K562 (cell line): ENCODE measurements around the gene MED15. TPM values are rescaled to one million over a fixed set of nuclear protein-coding genes. Genes with fewer than 3 reads are reported as not detected.

Experiments
- BDP1 ChIP-seq: IDR thresholded peaks from 3 replicates; pipeline ENCODE4 v1.6.1; 2011; ENCODE audit not compliant: insufficient read length, insufficient read depth
- CBX1 ChIP-seq: sonication (generic); IDR thresholded peaks from 2 replicates; pipeline ENCODE4 v1.6.1; 2016; ENCODE audit warnings: antibody characterized with exemption, low read depth, mild to moderate bottlenecking
- CHD4 ChIP-seq: fragments of 200-600 bp; sonication (generic); IDR thresholded peaks from 3 replicates; pipeline ENCODE4 v1.6.1; 2012; ENCODE audit warnings: low read depth, mild to moderate bottlenecking, mixed read lengths, low read length, inconsistent platforms; ENCODE audit not compliant: insufficient read depth, insufficient replicate concordance, poor library complexity, severe bottlenecking
- GABPA ChIP-seq: fragments of 200-800 bp; sonication (Bioruptor generic); conservative IDR thresholded peaks from 2 replicates; pipeline ENCODE4 v1.6.1; 2016; ENCODE audit warnings: low read depth, missing genetic modification characterization, missing compliant biosample characterization
- HDAC1 ChIP-seq, 2 experiments: fragments of 450-650 bp; IDR thresholded peaks; 2 replicates each; pipeline ENCODE4 v1.6.1; 2016 to 2017; ENCODE audit warnings: inconsistent platforms in 1 of 2, mild to moderate bottlenecking in 1 of 2, moderate library complexity in 1 of 2
- MTA2 ChIP-seq: fragments of 450-650 bp; IDR thresholded peaks from 2 replicates; pipeline ENCODE4 v1.6.1; 2016; ENCODE audit warnings: low read depth
- NCOR1 ChIP-seq: fragments of 450-650 bp; IDR thresholded peaks from 2 replicates; pipeline ENCODE4 v1.6.1; 2016; ENCODE audit warnings: mild to moderate bottlenecking, moderate library complexity
- PTRF ChIP-seq: fragments of 450-650 bp; IDR thresholded peaks from 2 replicates; pipeline ENCODE4 v1.6.1; 2016; ENCODE audit warnings: mild to moderate bottlenecking, missing genetic modification characterization, missing compliant biosample characterization
- SMARCA5 ChIP-seq: fragments of 450-650 bp; IDR thresholded peaks from 2 replicates; pipeline ENCODE4 v1.6.1; 2016
- SP1 ChIP-seq: sonication (generic); formaldehyde crosslinking; IDR thresholded peaks from 2 replicates; pipeline ENCODE4 v1.8.1; 2022; ENCODE audit warnings: mild to moderate bottlenecking, missing genetic modification reagents
- polyA plus RNA-seq, 8 experiments: library from polyadenylated mRNA; depleted of rRNA in 4 of 8; stranded (reverse) in 5 of 8; unstranded in 3 of 8; fragments of >200 nt; fragmentation: Nextera tagmentation in 2 of 8; fragmentation: Illumina TruSeq in 1 of 8; extraction: Ambion mirVana in 2 of 8; extraction: Trizol in 1 of 8; gene quantifications; 2 replicates each; pipeline versions ENCODE4 v1.2.1 to v1.2.3, GENCODE V29; 2011 to 2014; ENCODE audit warnings: inconsistent platforms in 1 of 8, missing spikeins in 1 of 8
- total RNA-seq, 7 experiments: library from RNA; depleted of rRNA in 6 of 7; stranded (reverse); fragments of >200 nt in 6 of 7; fragmentation: Illumina TruSeq in 2 of 7; extraction: Trizol in 2 of 7; gene quantifications; 2 replicates each; pipeline versions ENCODE4 v1.2.1 to v1.2.3, GENCODE V29; 2011 to 2021; ENCODE audit warnings: low replicate concordance in 1 of 7
- TF ChIP-seq, protein P1 (sequence below), 2 experiments: fragments of 450-650 bp in 1 of 2; sonication (generic) in 1 of 2; formaldehyde crosslinking in 1 of 2; IDR thresholded peaks; 2 replicates each; pipeline versions ENCODE4 v1.7.1 to v1.9.0; 2016 to 2022; ENCODE audit warnings: inconsistent platforms in 1 of 2, mild to moderate bottlenecking in 1 of 2, missing genetic modification reagents in 1 of 2
- TF ChIP-seq, protein P2 (sequence below), 2 experiments: IDR thresholded peaks; 2 replicates each; pipeline ENCODE4 v1.6.1; 2011; ENCODE audit warnings: borderline replicate concordance in 1 of 2, control low read depth in 1 of 2, low read depth in 1 of 2, low read length in 1 of 2, mild to moderate bottlenecking in 1 of 2, mixed read lengths in 1 of 2, moderate library complexity in 1 of 2; ENCODE audit not compliant: insufficient read depth in 1 of 2, insufficient read length in 1 of 2, poor library complexity in 1 of 2, severe bottlenecking in 1 of 2; ENCODE audit errors: extremely low read depth in 1 of 2

Gene MED15
- total and polyA plus RNA-seq, 9 of the 15 experiments (the other 6 are each of a cell fraction or from before 2014, with no cell fraction given) = 4.0 to 271 (median 60.1) TPM

DNA sequence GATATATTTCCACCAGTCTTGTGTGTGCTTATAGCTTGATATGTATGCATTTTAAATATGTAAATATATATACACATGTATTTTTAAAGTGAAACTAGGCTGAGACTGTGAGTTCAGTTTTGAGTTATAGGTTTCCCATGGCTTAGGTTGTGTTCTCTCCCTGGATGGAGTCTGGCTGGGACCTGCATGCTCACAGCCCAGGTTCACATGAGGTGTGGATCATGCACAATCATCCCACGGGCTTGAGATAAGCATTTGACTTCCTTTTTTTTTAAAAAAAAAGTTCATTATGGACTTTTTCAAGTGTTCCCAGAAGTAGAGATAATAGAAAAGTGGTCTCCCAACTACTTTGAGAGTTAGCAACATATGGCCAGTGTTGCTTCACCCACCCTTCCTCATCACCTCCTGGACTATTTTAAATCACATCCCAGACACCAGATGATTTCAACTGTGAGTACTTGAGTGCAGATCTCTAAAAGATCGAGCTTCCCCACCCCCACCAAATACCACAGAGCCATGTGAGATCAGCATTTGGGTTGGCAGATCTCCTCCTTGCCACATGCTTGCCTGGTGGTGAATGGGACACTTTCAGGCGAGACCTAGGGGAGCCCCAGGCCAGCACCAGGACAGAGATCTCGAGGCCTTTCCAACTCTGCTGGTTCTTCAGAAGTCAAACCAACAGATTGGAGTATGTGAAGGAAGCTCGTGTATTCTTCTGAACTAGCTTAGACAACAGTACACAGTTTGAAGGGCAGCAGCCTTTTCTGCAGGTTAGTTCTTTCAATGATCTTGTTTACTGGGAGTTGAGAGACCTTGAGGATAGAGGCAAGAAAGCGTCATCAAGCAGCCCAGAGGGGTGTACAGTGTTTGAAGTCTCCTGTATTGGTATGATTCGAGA is 15.9 kb downstream of the MED15 start (continued):
- TF ChIP-seq, protein P1, sequence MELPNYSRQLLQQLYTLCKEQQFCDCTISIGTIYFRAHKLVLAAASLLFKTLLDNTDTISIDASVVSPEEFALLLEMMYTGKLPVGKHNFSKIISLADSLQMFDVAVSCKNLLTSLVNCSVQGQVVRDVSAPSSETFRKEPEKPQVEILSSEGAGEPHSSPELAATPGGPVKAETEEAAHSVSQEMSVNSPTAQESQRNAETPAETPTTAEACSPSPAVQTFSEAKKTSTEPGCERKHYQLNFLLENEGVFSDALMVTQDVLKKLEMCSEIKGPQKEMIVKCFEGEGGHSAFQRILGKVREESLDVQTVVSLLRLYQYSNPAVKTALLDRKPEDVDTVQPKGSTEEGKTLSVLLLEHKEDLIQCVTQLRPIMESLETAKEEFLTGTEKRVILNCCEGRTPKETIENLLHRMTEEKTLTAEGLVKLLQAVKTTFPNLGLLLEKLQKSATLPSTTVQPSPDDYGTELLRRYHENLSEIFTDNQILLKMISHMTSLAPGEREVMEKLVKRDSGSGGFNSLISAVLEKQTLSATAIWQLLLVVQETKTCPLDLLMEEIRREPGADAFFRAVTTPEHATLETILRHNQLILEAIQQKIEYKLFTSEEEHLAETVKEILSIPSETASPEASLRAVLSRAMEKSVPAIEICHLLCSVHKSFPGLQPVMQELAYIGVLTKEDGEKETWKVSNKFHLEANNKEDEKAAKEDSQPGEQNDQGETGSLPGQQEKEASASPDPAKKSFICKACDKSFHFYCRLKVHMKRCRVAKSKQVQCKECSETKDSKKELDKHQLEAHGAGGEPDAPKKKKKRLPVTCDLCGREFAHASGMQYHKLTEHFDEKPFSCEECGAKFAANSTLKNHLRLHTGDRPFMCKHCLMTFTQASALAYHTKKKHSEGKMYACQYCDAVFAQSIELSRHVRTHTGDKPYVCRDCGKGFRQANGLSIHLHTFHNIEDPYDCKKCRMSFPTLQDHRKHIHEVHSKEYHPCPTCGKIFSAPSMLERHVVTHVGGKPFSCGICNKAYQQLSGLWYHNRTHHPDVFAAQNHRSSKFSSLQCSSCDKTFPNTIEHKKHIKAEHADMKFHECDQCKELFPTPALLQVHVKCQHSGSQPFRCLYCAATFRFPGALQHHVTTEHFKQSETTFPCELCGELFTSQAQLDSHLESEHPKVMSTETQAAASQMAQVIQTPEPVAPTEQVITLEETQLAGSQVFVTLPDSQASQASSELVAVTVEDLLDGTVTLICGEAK (IDR thresholded peaks at IDR 0.05) = no peak
- TF ChIP-seq, protein P1 (CRISPR knock-in tag; IDR thresholded peaks at IDR 0.05) = no peak
- TF ChIP-seq SP1 (CRISPR knock-in tag) (peak; percentile 51; the same call in 1 of the 2 replicates), CHD4 (peak; percentile 25), NCOR1 (no peak), GABPA (tag) (peak; percentile 42; the same call in 1 of the 2 replicates), PTRF (tag) (no peak), HDAC1 (IDR thresholded peaks at IDR 0.05) (no peak), MTA2 (no peak), CBX1 (no peak), SMARCA5 (no peak), BDP1 (no peak)
- TF ChIP-seq, protein P2, sequence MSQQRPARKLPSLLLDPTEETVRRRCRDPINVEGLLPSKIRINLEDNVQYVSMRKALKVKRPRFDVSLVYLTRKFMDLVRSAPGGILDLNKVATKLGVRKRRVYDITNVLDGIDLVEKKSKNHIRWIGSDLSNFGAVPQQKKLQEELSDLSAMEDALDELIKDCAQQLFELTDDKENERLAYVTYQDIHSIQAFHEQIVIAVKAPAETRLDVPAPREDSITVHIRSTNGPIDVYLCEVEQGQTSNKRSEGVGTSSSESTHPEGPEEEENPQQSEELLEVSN (IDR thresholded peaks at IDR 0.05; ENCODE audit: borderline replicate concordance in 1 of 2, extremely low read depth in 1 of 2, insufficient read depth in 1 of 2, insufficient read length in 1 of 2, low read depth in 1 of 2, low read length in 1 of 2, poor library complexity in 1 of 2, severe bottlenecking in 1 of 2) = peak in 1 of 2 experiments; percentile 69
